ENCODE results near the gene KCNE3. TPM values are rescaled to one million over a fixed set of nuclear protein-coding genes. Genes with fewer than 3 reads are reported as not detected.

KCNE3 gene
- total and polyA plus RNA-seq, 2 of the 4 experiments (the other 2 are of a cell fraction): 0.05 to 0.18 TPM

GRCh38 chr11:74417379-74417804, 50.0 kb downstream of the KCNE3 start:
- DNase-seq (peak; percentile 54), ATAC-seq (ENCODE audit: low read depth) (no peak)
- Histone ChIP-seq H2BK20ac (ENCODE audit: low read depth, low read length) (no peak overlapping the region), H4K5ac (ENCODE audit: low read depth, low read length) (no peak overlapping the region), H3K27ac (ENCODE audit: insufficient read depth, low read length) (no peak overlapping the region), H2AFZ (replicated peaks; ENCODE audit: low read length, poor library complexity) (no peak overlapping the region), H3K4ac (ENCODE audit: low read depth, low read length) (no peak overlapping the region), H3K36me3 (ENCODE audit: control insufficient read depth, insufficient read depth, low read length) (no peaks in the 10 kb centered on the region), H4K20me1 (ENCODE audit: insufficient read depth, low read length) (no peaks in the 10 kb centered on the region), H3K14ac (replicated peaks; ENCODE audit: low read depth, low read length) (no peak overlapping the region), H3K9me3 (ENCODE audit: control insufficient read depth, insufficient read depth, low read length) (no peaks in the 10 kb centered on the region), H3K79me1 (ENCODE audit: low read depth in 1 of 2, low read length in 2 of 2) (no peaks in the 10 kb centered on the region), H4K91ac (ENCODE audit: insufficient read depth, low read depth, low read length) (no peak overlapping the region), H3K4me1 (ENCODE audit: control insufficient read depth, insufficient read depth, low read length) (peaks cover 1% of the 10 kb centered on the region; the same call in 1 of the 2 replicates), H2AK5ac (ENCODE audit: low read depth, low read length) (no peak overlapping the region), H3K23ac (ENCODE audit: low read depth, low read length) (no peak overlapping the region), H3K4me3 (ENCODE audit: insufficient read depth, low read depth, low read length) (no peak overlapping the region), H3K56ac (ENCODE audit: extremely low read depth, insufficient read depth, low read length) (no peak overlapping the region), H3K27me3 (ENCODE audit: control insufficient read depth, insufficient read depth, low read length) (no peaks in the 10 kb centered on the region; the same call in none of the 2 replicates), H2BK5ac (ENCODE audit: low read depth, low read length, poor library complexity, severe bottlenecking) (no peak overlapping the region), H2BK120ac (ENCODE audit: low read depth, low read length) (no peak overlapping the region), H3K9me1 (ENCODE audit: insufficient read depth, low read length) (peaks cover 5% of the 10 kb centered on the region), H2BK15ac (ENCODE audit: low read depth, low read length) (no peak overlapping the region), H4K8ac (ENCODE audit: low read depth in 2 of 2, low read length in 2 of 2) (no peak overlapping the region), H3K4me2 (ENCODE audit: low read depth, low read length) (no peak overlapping the region), H2AK9ac (replicated peaks; ENCODE audit: low read depth, low read length, poor library complexity) (no peak overlapping the region), H3K9ac (ENCODE audit: low read depth, low read length) (no peak overlapping the region), H3K18ac (ENCODE audit: low read depth, low read length) (no peak overlapping the region)
- BruUV-seq (replicated peaks): no TSS peak
- in situ Hi-C loops (cut with MboI; ENCODE audit: low sequenced_read_pairs) (no loop called here), dilution Hi-C loops (cut with HindIII; ENCODE audit: low sequenced_read_pairs, unreplicated experiment) (no loop called here), intact Hi-C loops (cut with micrococcal nuclease) (no loop called here)
- ChIA-PET POLR2A (ENCODE audit: unreplicated experiment) (no interaction called here), CTCF (interaction anchor here (1.0 kb wide), 1 partner anchor 161 kb away, joined by 3 read pairs; no protein-coding TSS in a partner anchor)
- WGBS, 2 experiments (ENCODE audit: extremely low coverage in 2 of 2, insufficient read length in 1 of 2): no CpG with 5 or more reads among the region's 1 CpG
- no peak for TF ChIP-seq RCOR1 (IDR thresholded peaks at IDR 0.05; ENCODE audit: insufficient replicate concordance, low read length)
- no peak for TF ChIP-seq RAD21 (IDR thresholded peaks at IDR 0.05; ENCODE audit: low read length)
- TF ChIP-seq ELK1 (IDR thresholded peaks at IDR 0.05; ENCODE audit: borderline replicate concordance, low read depth, low read length): no peak
- TF ChIP-seq MXI1 (IDR thresholded peaks at IDR 0.05; ENCODE audit: borderline replicate concordance, low read depth, low read length): no peak
- TF ChIP-seq MAFK (IDR thresholded peaks at IDR 0.05; ENCODE audit: low read depth, low read length): no peak
- TF ChIP-seq FOS (IDR thresholded peaks at IDR 0.05; ENCODE audit: low read depth, low read length): no peak
- no peak for TF ChIP-seq SMC3 (IDR thresholded peaks at IDR 0.05; ENCODE audit: low read depth, low read length)
- TF ChIP-seq RFX5 (IDR thresholded peaks at IDR 0.05; ENCODE audit: low read depth, low read length): no peak
- TF ChIP-seq CTCF (conservative IDR thresholded peaks at IDR 0.05; ENCODE audit: low read depth, low read length): no peak
